Mucosa of rectum (tissue), 2 donors: ENCODE measurements around the gene GSG1.

Experiments
- H3K27ac ChIP-seq, 2 donors: one replicate each; pipeline ENCODE4 v1.7.0; 2013; ENCODE audit warnings: inconsistent platforms in 2 of 2, low read depth in 2 of 2, low read length in 2 of 2
- H3K27me3 ChIP-seq, 2 donors: one replicate each; pipeline ENCODE4 v1.7.0; 2013; ENCODE audit warnings: low read length in 2 of 2; ENCODE audit not compliant: control insufficient read depth in 2 of 2, insufficient read depth in 2 of 2
- H3K36me3 ChIP-seq, 2 donors: one replicate each; pipeline ENCODE4 v1.7.0; 2013; ENCODE audit warnings: low read length in 2 of 2; ENCODE audit not compliant: control insufficient read depth in 2 of 2, insufficient read depth in 2 of 2
- H3K4me1 ChIP-seq, 2 donors: one replicate each; pipeline ENCODE4 v1.7.0; 2013; ENCODE audit warnings: low read length in 2 of 2, mild to moderate bottlenecking in 1 of 2; ENCODE audit not compliant: control insufficient read depth in 2 of 2, insufficient read depth in 2 of 2
- H3K4me3 ChIP-seq, 2 donors: one replicate each; pipeline ENCODE4 v1.7.0; 2013; ENCODE audit warnings: low read length in 2 of 2
- H3K9ac ChIP-seq, 2 donors: one replicate each; pipeline ENCODE4 v1.7.0; 2013; ENCODE audit warnings: low read length in 2 of 2, low read depth in 1 of 2, mild to moderate bottlenecking in 1 of 2
- H3K9me3 ChIP-seq, 2 donors: one replicate each; pipeline ENCODE4 v1.7.0; 2013; ENCODE audit warnings: low read length in 2 of 2; ENCODE audit not compliant: control insufficient read depth in 2 of 2
- donor health status: healthy.
- donor health status: Normal muscosa, but diverticular disease.

The GSG1 gene

DNA sequence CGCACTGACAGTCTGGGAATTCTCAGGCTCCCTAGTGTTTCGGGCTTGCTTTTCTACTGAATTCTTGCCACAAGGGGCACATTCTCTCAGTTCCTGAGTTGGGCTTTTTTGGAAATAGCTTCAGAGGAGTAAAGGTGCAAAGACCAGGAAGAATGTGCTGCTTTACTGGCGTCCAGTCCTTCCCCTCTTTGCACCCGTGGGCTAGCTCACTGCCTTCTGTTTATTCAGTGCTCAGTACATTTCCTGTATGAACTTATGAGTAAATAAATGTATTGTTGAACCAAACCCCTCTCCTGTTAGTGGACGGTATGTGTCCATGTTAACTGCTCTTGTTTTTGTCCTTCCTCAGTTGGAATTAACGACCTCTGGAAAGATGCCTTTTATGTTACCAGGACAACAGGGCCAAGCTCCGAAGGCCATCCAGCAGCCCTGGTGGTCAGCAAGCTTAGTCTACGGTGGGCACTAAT is 24.0 kb downstream of the GSG1 start:
- Histone ChIP-seq H3K9ac (no peak overlapping the region), H3K36me3 (no peaks in the 10 kb centered on the region), H3K4me3 (no peak overlapping the region), H3K27ac (no peak overlapping the region), H3K9me3 (no peaks in the 10 kb centered on the region), H3K27me3 (peaks cover 0 to 4% of the 10 kb centered on the region in 2 donors), H3K4me1 (no peaks in the 10 kb centered on the region)

DNA sequence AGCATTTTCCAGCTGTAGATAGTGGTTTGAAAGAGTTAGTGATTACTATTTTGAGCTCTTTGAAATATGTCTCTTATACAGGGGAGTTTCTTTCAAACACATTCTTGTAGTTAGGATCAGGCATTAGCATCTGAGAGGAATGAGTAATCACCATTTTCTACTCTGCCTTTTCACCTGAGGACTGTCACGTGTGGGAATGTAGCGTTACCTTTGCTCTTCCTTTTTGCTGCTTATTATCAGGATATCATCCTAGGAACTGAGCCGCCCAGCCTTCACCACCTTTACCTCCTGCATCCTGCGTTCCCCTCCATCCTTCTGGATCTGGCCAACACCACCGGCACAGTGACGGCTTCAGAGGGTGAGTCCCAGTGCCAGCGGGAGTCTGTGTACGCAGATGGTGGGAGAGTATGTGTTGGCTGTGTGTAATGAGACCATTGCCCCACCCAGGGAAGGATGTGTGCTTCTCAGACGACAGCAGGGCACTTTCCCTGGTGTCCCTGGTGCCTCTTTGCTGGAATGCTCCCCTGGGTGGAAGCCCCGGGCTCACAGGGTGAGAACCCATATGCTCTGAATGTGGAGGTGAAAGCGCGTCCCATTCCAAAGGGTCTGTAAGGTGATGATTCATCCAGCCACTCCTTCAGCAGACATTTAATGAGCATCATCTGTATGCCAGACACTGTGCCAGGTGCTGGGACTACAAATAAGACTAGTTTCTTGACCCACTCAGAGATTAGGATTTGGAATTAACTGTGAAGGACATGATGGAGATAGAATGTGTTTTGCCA is 27.5 kb downstream of the GSG1 start:
- Histone ChIP-seq H3K27ac (no peak overlapping the region), H3K4me3 (no peak overlapping the region), H3K4me1 (no peaks in the 10 kb centered on the region), H3K27me3 (no peaks in the 10 kb centered on the region), H3K9ac (no peak overlapping the region), H3K9me3 (no peaks in the 10 kb centered on the region), H3K36me3 (no peaks in the 10 kb centered on the region)

DNA sequence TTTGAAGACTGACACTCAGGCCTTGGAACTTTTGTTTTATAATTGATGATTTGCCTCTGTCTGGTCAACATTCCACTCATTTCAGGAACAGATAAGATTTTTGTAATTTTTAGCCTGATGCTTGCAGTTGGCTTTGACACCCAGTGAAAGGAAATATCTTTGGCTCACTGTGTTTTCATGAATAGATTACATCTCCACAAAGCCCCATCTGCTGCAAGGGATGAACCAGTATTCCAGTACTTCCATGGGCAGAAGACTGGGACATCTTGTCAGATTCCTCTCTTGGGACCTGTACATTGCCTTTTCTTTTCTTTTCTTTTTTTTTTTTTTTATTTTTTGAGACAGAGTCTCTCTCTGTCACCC is 28.4 kb downstream of the GSG1 start:
- Histone ChIP-seq H3K4me3 (no peak overlapping the region), H3K27me3 (no peaks in the 10 kb centered on the region), H3K9me3 (no peaks in the 10 kb centered on the region), H3K4me1 (no peaks in the 10 kb centered on the region), H3K9ac (no peak overlapping the region), H3K27ac (no peak overlapping the region), H3K36me3 (no peaks in the 10 kb centered on the region)

DNA sequence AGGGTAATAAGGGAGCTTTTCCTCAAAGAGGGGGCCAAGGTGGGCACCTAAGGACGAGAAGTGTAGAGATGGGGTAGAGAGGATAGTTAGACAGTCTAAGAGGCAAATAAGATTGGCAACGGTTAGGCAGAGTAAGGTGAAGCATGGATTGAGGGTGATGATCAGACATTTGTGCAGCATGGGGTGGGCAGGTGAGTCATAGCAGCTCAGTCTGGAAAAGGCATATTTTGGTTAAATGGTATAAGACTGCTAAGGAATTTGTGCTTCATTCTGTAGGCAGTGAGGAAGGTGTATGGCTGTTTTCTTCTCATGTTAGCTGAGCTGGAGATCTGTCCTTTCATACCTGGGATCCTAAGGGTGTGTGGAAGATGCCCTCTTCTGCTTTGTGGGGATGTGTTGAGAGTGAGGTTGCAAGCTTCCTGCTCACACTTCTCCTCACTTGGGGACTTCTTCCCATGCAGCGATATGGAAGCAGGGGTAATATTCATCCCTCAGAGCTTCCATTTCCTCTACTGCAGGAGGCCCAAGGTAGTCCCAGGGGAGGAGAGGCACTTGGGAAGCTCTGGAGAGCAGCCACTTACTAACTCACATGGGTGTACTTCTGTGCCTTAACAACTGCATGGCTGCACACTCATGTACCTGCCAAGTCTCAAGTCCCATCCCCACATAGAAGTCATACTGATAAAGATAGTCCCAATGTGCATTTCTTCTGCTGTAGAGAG is 28.9 kb downstream of the GSG1 start:
- H3K36me3 ChIP-seq, result no peaks in the 10 kb centered on the region
- no peaks in the 10 kb centered on the region for H3K27me3 ChIP-seq
- no peak overlapping the region for H3K4me3 ChIP-seq

DNA sequence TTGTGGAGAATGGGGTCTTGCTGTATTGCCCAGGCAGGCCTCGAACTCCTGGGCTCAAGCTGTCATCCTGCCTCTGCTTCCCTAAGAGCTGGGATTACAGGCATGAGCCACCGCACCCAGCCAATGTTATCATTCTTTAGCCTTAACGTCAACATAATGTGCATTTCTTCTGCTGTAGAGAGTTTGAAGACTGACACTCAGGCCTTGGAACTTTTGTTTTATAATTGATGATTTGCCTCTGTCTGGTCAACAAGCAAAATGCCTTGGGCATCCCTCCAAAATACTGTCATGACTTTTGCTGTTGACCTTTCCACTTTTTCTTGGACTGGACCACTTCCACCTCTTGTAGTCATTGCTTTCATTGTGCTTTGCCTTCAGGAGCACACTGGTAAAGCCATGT is 30.3 kb downstream of the GSG1 start:
- no peaks in the 10 kb centered on the region for H3K9me3 ChIP-seq
- no peaks in the 10 kb centered on the region for H3K4me1 ChIP-seq
- no peak overlapping the region for H3K27ac ChIP-seq
- H3K4me3 ChIP-seq, result no peak overlapping the region
- no peak overlapping the region for H3K9ac ChIP-seq
- no peaks in the 10 kb centered on the region for H3K27me3 ChIP-seq
- no peaks in the 10 kb centered on the region for H3K36me3 ChIP-seq

More for the DNA sequence above, 28.9 kb downstream of the GSG1 start:
- H3K27ac ChIP-seq, result no peak overlapping the region
- no peaks in the 10 kb centered on the region for H3K4me1 ChIP-seq
- no peak overlapping the region for H3K9ac ChIP-seq
- no peaks in the 10 kb centered on the region for H3K9me3 ChIP-seq

DNA sequence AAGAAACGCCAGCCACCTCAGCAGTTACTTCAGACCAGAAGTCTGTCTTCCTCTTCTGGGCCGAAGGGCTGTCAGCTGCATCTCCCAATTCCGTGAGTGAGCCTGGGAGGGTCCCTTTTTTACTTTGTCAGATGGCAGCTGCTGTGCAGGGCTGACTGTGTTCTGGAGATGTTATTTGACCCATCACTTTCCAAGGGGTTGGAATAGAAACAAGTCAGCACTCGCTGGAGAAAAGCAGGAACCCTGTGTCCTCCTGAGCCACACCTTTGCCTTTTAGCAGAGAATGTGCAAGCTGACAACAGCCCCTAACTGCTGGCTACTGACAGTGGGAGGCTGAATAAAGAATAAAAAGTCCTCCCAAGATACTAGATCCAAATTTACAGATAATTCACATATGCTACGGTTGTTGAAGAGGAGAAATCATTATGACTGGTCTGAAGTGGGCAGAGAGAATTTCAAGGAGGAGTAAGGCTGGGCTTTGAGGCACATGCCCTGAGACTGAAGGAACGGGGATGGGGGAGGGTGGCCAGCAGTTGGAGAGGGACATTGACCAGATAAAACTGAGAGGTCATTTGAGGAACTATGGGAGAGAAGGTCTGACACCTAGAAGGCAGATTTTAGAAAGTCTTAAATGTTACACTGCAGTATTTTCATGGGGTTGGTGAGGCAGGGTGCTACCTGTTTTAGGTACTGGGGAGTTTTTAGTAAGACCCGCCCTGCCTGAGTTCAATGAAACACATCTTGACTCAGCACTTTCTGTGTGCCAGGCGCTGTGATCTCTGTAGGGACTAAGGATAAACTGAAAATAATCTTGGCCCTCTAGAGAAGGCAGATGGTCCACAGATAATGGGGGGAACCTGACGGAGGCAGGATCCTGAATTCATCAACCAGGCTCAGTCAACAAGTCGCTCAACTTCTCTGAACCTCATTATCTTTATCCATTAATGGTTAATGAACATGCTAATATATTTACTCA is 31.9 kb downstream of the GSG1 start:
- H3K27ac ChIP-seq, result no peak overlapping the region
- no peaks in the 10 kb centered on the region for H3K4me1 ChIP-seq
- H3K9ac ChIP-seq, result no peak overlapping the region
- H3K36me3 ChIP-seq, result no peaks in the 10 kb centered on the region
- H3K9me3 ChIP-seq, result no peaks in the 10 kb centered on the region
- H3K4me3 ChIP-seq, result no peak overlapping the region
- H3K27me3 ChIP-seq, result peaks cover 0 to 4% of the 10 kb centered on the region in 2 donors

DNA sequence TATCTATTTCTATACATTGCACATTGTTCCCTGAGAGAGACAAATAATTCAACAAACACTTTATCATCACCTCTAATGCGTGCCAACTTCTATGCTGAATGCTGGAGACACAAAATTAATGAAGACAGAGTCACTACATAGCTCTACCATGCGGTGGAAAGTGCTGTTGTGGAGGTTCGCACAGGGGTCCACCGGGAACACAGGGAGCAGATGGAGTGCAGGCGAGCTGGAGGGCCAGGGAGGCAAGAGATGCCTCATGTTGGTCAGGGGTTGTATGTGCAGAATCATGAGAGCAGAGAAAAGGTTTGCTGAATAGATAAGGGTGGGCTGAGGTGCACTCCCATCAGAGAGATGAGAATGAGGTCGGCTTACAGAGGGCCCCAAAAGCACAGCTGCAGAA is 34.1 kb downstream of the GSG1 start:
- H3K9me3 ChIP-seq, result no peaks in the 10 kb centered on the region
- H3K4me3 ChIP-seq, result no peak overlapping the region
- no peak overlapping the region for H3K9ac ChIP-seq
- no peaks in the 10 kb centered on the region for H3K36me3 ChIP-seq
- H3K4me1 ChIP-seq, result no peaks in the 10 kb centered on the region
- H3K27me3 ChIP-seq, result peaks cover 0 to 4% of the 10 kb centered on the region in 2 donors
- H3K27ac ChIP-seq, result no peak overlapping the region

DNA sequence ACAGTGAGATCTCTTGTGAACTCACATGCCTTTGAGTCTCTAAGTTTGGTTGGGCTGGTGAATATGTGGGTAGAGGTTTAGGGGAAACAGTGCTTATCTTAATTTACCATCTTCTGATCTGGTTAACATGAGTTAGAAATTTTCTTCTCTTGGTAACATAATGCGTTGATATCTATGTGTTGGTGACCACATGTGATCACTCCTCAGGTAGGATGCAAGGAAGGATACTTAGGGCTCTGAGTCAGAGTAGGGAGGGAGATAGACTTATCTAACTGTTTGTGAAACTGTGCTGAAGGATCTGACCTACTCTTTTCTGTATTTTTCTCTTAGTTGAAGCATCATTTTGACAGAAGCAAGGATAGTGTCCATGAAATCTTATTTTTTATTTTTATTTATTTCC is 36.1 kb downstream of the GSG1 start:
- H3K36me3 ChIP-seq, result no peaks in the 10 kb centered on the region
- no peak overlapping the region for H3K4me3 ChIP-seq
- H3K9ac ChIP-seq, result no peak overlapping the region
- no peaks in the 10 kb centered on the region for H3K4me1 ChIP-seq
- H3K27ac ChIP-seq, result no peak overlapping the region
- H3K9me3 ChIP-seq, result no peaks in the 10 kb centered on the region
- H3K27me3 ChIP-seq, result peaks cover 0 to 7% of the 10 kb centered on the region in 2 donors

DNA sequence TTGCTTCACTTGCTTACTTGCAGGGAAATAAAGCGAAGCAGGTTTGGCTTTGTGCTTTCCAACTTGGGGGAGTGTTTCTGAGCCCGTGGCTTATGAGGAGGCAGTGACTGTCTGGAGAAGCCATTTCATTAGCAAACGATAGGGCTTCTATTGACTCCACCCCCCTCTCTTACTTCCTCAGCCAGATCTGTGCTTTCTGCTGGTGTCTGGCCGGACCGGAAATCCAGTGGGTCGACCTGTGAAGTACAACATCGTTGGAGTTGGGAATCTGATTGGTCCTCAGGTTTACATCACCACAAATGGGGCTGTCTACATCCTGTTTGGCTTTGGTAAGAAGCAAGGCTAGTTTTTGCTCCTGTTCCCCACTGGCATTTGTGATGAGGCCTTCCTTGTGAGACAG is 37.0 kb downstream of the GSG1 start:
- Histone ChIP-seq H3K36me3 (no peaks in the 10 kb centered on the region), H3K9ac (no peak overlapping the region), H3K4me1 (no peaks in the 10 kb centered on the region), H3K4me3 (no peak overlapping the region), H3K9me3 (no peaks in the 10 kb centered on the region), H3K27me3 (peaks cover under 1 to 7% of the 10 kb centered on the region in 2 donors), H3K27ac (no peak overlapping the region)
